GM21717 (cell line): ENCODE results near the gene GATA3.
"Not testable (repeated sequence)": the region's sequence is repeated elsewhere in the genome, so short reads cannot be mapped to it uniquely, and the experiment has no call there.

ENCODE experiments used
- ATAC-seq: cut with Tn5 transposase; IDR thresholded peaks from one replicate; pipeline ENCODE4 v1.9.1; 2021; ENCODE audit warnings: mild to moderate bottlenecking, moderate library complexity; ENCODE audit not compliant: unreplicated experiment

Gene GATA3

DNA sequence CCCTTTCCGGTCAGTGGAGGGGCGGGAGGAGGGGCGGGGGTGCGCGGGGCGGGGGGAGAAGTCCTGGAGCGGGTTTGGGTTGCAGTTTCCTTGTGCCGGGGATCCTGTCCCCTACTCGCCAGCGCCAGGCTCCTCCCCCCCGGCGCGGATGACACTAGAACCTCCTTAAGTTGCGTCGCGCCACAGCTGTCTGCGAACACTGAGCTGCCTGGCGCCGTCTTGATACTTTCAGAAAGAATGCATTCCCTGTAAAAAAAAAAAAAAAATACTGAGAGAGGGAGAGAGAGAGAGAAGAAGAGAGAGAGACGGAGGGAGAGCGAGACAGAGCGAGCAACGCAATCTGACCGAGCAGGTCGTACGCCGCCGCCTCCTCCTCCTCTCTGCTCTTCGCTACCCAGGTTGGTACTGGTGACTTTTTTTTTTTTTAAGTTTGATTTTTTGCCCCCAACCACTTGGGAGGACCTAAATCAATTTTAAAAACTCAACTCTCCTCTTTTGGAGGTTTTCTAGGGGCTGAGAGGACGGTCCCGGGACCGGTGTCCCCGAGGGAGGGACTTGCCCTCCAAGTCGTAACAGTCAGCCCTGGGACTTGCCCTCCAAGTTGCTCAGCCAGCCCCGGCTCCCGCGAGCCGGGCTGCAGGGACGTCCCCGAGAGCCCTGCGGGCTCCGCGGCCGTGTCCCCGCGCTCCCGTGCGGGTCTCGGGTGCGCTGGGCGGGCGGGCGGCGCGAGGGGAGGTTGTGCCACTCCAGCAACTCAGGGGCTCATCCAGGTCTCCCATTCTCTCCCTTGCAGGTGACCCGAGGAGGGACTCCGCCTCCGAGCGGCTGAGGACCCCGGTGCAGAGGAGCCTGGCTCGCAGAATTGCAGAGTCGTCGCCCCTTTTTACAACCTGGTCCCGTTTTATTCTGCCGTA, at the start of gene GATA3:
GATA3 (plus strand) TSS at position 195 of the 914 bp plus-strand sequence. CDS start 968 bp downstream, outside the sequence.
- peak; percentile 44 for ATAC-seq

DNA sequence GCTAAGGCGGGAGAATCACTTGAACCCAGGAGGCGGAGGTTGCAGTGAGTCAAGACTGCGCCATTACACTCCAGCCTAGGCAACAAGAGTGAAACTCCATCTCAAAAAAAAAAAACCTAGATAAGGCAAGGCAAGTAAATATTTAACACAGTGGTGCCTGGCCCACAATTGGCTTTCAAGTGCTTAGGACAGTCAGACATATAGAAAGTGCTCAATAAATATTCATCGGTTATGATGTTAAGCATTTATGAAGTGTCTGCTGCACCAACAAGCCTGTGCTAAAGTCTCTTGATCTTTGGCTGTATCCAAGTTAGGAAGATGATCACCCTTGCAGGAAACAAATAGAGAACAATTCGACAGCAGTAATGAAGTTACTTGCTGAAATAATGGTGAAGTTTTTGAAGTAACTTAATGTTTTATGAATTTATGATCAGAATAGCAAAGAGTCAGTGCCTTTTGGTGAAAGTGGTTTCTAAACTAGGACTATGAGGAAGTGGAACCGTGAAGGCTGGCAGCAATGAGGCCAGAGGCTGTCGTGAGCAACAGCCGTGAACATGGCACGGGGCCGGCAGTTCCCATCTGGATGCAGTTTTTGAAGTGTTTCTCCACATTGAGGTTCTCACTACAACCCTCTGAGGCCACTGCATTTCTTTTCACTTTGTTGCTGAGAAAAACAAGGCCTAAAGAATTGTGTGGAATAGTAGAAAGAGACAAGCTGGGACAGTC, 48.1 kb upstream of the GATA3 start:
- no peak for ATAC-seq

DNA sequence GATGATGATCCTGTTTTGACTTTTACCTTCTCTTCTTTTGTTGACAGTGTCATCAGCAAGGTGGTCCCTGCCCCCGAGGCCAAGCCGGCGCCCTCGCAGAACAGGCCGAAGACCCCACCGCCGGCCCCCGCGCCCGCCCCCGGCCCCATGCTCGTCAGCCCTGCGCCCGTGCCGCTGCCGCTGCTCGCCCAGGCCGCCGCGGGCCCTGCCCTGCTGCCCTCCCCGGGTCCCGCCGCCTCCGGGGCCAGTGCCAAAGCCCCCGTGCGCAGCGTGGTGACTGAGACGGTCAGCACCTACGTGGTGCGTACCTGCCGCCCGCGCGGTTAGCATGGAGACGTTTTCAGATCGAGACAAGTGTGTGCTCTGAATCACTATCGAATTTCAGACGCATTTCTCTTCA, 45.5 kb upstream of the GATA3 start:
- ATAC-seq = no peak

DNA sequence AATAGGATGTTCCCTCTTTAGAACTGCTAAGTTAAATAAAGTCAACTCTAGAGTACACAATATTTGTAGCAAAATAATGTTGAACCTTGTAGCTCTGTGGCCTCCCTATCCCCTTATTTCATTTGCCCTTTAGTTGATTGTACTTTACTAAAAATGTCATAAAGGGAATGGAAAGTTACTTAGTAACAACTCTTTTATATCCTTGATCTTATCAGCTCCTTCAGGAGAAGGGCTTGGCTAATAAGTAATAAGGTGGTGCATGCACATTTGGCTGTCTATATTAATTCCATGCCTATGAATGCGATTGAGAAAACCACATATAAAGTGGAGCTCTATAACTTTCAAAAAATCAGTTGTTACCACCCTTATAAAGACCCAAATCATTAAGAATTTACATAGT, 41.5 kb upstream of the GATA3 start:
- no peak for ATAC-seq

DNA sequence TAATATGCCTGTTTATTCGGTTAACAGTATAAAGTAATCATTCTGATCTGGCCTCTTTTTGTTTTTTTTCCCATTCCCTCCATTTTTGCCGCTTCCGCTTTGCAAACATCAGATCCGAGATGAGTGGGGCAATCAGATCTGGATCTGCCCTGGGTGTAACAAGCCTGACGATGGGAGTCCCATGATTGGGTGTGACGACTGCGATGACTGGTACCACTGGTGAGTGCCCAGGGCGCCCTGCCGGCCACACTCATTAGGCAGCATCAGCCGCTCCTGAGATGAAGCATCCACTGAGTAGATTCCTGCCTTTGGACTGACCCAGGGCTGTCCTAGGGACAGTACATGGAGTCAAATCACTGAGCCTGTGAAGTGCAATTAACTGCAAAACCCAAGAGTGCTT, 40.9 kb upstream of the GATA3 start:
- ATAC-seq = no peak

DNA sequence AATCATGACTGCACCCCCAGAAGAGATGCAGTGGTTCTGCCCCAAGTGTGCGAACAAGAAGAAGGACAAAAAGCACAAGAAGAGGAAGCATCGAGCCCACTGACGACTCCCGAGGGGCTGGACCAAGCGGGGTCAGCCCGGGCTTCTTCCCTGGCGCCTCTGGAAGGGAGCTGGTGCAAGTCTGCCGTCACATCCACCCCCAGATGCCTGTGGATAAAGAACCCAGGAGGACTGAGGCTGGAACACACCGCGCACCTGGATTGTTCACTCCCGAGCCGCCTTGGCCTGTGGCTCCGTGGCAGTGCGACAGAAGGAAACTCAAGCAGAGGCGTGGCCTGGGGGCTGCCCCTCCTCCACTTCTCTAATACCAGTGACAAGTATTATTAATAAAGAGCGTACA, 39.8 kb upstream of the GATA3 start:
- ATAC-seq = no peak

DNA sequence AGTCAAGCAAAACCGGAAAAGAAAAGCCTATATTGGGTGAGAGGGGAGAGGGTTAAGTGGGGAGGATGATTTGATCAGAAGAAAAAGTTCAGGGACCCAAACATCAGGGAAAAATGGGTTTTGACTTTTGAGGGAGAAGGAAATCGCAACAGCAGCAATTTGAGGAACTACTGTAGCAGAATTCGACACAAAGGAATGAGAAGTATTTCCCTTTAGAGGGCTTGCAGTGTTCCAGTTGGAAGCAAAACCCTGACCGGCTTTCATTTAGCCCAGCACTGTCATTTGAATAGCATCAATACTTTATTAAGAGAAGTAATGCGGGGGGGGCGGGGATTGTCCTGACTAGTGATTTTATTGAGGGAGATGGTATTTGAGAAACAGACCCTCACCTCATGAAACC, 37.2 kb upstream of the GATA3 start:
- no peak for ATAC-seq

DNA sequence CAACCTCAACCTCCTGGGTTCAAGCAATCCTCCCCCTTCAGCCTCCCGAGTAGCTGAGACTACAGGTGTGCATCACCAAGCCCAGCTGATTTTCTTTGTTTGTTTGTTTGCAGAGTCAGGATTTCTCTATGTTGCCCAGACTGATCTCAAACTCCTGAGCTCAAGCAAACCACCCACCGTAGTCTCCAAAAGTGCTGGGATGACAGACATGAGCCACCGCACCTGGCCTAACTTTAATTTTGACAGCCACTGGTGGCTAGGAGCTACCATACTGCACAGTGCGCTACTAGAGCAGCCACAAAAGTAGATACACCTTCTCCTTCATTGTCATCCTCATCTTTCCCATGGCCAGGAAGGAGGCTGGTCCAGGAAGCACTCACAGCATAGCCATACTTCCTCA, 31.2 kb upstream of the GATA3 start:
- ATAC-seq = no peak

DNA sequence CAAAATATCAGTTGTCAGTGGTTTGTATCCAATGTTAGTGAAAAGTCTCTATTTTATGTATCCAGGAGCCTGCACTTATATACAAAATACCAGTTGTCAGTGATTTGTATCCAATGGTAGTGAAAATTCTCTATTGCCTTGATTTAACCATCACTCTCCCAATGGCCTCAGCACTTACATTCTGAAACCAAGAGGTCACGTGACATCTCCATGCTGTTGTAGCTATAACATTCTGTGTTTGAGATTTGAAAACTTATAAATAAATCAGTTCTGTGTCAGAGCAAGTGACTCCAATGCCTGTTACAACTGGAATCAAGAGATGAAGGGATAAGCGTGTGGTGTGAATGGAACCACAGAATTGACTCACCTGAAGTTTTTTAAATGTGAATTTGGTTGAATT, 30.6 kb upstream of the GATA3 start:
- ATAC-seq = no peak

DNA sequence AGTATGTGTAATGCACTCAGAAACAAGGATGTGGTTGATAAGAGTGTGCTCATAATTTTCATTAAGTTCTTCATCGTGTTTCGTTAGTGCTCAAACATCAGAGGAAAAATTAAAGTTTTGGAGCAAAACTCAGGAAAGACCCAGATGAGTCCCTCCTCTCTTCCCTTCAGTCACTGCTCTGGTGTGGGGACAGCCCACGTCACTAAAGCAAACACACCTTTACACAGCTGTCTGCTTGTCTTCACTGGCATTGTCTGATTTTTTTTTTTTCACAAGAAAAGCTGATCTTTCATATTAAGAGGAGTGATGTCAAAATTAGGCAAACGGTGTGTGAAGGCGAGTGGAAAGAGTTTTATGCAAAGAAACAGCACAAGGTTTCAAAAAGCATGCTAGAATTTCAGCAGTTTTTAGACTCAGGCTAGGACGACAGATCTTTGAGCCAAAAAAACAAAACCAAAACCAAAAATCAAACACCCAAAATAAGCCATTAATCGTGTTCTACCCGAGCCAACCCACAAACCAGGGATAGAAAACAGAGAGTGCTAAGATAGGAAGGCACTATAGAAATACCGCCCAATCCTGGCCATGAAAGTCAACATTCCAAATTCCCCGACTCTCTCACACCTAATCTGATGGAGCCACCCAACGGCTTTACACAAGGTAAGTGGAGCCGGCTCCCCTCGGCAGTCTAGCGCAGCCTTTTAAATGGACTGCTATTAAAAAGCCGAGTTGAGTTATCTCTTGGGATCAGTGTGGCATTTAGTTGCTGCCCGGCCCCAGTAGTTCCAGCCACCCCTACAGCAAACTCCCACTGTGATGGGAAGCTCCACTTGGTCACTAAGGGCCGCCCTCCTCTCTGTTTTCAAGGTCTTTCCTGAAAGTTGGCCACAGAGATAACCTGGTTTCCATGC, 27.9 kb upstream of the GATA3 start:
- ATAC-seq = no peak

DNA sequence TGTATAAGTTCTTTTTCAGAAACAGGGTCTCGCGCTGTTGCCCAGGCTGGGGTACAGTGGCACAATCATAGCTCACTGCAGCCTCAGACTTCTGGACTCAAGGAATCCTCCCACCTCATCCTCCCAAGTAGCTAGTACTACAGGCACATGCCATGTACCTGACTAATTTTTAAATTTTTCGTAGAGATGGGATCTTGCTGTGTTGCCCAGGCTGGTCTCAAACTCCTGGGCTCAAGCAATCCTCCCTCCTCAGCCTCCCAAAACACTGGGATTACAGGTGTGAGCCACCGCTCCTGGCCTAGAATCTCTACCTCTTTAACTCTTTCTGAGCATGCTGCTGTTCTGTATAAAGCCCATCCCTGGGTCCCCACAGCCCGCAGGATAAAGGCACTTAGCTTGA, 23.3 kb upstream of the GATA3 start:
- ATAC-seq = not testable (repeated sequence)

DNA sequence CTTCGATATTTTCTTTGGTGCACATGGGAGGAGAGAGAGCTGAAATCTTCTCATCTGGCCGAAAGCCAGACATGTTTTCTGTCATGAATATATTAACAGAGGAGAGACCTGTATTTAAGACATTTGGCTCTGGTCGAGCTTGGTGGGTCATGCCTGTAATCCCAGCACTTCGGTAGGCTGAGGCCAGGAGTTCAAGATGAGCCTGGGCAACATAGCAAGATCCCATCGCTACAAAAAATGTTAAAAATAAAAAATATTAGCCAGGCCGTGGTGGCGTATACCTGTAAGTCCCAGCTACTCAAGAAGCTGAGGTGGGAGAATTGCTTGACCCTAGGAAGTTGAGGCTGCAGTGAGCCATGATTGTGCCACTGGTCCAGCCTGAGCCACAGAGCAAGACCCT, 21.9 kb upstream of the GATA3 start:
- no peak for ATAC-seq

DNA sequence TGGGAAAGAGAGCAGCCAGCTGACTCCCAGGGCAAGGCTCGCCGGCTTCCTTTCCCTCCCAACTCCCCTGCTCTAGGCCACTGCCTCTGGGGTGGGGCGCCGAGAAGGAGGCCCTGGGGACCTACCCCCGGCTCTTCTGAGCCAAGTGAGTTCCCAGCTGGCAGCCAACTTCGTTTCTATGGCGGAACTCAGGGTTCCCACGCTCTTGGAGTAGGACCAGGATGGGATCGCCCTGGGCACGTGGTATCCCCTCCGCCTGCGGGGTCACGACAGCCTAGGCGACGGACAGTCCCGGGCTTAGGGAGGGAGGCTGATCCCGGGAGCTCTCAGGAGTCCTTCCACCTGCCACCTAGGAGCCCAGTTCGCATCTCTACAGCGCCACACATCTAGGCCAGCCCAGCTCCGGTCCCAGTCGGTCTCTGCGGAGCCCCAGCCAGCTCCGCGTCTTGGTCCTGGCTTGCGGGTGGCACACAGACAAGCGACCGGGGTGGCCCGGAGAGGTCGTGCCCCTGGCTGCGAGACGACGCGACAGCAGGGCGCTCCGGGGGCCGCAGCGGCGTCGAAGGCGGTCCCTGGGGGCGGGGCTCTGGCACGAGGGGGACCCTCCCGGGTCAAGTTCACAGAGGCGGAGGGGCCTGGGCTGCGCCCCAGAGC, 20.5 kb upstream of the GATA3 start:
- no peak for ATAC-seq

DNA sequence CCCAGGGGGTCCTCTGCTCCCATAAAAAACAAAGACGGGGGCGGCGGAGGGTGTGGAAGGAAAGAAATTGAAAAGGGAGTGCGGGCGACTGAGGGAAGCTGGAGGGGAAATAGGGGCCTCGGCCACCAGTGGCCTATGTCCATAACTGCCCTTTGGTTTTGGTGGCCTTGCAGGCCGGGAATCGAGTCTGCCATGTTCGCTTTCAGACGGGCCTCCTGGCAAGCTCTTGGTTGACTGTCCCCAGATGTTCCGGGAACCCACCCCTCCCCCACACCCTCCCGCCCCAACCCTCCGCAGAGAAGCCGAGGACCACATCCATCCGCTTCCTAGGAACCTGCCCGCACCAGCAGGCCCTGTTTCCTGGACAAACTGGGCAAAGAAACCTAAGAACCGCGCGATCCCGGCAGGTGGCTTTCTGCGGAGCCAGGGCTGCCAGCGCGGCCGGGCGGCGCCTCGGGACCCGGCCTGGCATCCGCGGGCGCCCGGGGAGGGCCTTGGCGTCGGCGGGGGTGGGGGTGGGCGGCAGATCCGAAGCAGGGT, 20.0 kb upstream of the GATA3 start:
- ATAC-seq = no peak

DNA sequence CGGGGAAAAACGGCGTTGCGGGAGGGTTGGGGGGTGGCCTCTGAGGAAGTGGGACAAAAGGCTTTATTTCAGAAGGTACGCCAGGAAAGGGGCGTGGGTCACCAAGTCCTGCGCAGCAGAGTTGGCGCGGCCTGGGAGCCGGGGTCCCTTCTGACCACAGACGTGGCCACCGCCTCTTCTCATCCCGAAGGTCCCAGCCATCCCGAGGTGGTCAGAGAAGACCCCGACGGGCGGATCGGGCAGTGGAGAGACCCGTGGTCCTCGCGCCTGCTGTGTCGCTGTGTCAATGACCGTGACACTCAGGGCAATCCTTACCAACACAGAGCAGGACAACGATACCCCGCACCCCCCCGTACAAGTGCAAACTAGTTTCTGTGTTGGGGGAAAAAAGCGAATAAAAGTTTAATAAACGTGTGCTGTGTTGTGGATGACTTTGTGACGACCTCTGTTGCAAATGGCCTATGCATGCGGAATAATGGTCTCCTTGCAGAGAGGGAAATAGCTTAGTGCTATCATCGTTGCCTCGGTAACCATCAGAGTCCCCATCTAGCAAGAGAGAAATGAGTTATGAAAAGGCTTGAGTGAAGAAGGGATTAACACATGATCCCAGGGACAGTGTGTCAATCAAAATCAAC, 19.4 kb upstream of the GATA3 start:
- no peak for ATAC-seq

DNA sequence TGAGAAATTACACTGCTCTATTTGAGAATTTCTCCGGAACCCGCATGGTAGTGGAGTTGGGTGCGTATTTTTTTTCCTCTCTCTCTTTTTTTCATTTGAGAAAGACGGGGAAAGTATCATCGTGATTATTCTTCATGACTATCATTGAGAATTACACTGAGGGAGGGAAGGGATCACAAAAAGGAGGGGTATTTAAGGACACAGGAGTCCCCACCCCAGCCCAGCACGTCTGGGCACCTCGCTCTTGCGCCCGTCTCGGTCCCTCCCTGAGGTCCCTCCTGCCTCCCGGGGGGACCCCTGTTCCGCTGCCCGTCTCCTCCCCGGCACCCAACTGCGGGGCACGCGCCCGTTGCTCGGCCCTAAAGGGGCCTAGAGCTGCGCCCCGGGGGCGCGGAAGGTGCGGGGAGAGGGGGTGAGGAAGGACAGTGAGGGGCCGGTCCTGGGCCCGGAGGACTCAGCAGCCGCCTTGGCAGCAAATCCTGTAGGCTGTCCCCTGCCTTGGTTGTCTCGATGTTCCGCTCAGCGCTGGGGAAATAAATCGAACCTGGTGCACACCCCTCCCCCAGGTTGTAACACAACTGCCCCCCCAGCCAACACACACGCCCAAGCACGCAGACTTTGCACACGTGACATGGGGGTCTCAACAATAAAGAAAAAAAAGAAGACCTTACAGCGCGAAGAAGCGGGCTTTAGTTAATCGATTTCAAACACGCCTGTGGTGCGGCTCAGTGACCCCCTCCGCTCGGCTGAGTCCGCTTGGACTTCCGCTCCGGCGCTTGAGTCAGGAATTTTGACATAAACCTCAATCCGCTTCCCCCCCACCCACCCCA, 18.6 kb upstream of the GATA3 start:
- no peak for ATAC-seq

DNA sequence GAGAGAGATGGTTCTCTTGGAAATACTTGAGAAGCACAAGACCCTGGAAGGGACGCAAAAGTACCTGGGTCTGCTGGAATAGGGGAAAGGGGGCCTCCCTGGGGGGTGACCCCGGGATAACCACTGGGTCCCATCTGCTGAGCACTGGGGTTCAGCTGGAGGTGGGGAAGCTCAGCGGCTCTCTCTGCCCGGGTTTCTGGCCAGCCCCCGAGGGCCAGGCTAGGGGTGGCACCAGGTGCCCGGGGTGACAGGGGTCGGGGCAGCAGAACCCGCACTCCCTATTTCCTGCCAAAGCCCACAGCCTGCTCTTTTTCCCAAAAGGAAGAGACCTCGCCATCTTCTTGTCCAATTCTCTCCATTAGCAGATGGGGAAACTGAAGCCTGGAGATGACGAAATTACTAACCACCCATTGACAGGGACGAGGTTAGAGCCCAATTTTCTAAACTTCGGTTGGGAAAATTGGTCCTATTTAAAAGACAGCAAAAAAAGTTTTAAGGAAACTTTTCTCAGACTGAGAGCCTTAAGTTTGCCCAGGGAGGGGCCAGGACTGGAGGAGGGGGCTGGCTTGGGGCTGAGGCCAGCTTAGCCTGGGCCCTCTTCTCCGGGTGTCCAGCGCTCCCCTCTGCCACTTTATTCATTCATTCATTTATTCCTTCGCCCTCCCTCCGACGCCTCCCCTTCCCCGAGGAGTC, 17.8 kb upstream of the GATA3 start:
- no peak for ATAC-seq

DNA sequence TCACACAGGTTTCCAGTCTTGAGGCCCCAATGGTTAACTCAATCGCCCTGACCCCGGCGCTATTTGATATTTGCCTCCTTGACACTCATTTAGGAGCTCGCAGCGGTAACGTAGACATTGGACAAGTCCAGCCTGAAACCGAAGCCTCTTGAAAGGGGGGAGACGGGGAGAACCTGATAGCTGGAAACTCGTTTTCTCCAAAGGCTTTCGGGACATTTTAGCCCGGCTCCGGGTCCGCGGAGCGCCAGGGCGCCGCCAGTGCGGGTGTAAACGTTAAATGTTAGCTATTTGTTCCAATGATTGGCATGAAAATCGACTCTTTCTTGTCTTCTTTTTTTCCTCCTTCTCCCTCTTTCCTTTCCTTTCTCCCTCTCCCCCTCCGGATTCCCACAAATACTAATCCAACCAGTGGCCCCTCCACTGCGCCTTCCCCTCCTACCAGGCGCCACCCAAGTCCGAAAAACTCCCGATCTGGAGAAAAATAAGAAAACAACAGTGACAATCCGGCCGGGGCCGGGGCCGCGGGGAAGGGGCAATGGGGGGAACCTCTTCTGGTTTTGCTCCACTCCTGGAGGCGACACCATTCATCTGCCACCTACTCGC, 17.2 kb upstream of the GATA3 start:
- ATAC-seq = no peak
